ENCODE results near the gene ADD2.
"Not testable (repeated sequence)": the region's sequence is repeated elsewhere in the genome, so short reads cannot be mapped to it uniquely, and the experiment has no call there.

Gene ADD2

DNA sequence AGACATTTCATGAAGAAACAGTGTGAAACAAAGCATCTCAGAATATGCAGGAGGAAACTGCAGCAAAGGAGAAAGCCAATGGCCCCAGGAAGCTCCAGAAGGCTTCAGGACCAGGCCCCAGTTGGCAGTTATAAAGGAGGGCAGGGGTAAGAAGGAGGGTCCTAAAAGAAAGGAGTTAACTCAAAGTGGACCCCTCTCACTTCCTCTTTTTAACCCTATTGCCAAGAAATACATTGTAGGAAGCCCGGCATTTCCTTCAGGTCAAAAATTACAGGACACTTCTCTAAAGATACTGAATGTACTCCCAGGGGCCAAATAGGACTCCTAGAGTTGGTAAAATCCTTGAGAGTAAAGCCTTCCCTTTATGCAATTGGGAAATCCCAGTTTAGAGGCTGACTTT lies 137.2 kb downstream of the ADD2 start:
- no peak for DNase-seq

DNA sequence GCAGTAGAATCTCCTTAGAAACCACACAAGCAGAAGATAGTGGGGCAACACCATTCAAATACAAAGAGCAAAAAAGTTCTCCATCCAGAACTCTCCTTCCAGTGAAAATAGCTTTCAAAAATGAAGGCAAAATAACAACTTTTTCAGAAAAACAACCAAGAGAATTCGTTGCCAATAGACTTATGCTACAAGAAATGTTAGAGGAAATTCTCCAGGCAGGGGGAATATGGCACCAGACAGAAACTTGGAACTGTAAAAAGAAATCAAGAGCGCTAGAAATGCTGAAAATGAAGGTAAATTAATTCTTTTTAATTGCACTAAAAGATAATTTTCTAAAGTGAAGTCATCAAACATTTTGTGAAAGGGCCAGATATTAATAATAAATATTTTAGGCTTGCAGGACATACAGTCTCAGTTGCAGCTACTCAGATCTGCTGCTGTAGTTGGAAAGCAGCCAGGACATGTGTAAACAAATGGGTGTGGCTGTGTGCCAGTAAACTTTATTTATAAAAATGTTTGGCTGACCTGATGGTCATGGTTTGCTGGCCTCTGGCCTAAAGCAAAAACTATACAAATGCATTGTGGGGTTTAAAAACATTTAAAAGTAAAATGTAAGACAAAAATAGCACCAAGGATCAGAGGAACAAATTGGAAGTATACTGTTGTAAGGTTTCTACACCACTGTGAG lies 140.6 kb downstream of the ADD2 start:
- DNase-seq: peak; percentile 60

DNA sequence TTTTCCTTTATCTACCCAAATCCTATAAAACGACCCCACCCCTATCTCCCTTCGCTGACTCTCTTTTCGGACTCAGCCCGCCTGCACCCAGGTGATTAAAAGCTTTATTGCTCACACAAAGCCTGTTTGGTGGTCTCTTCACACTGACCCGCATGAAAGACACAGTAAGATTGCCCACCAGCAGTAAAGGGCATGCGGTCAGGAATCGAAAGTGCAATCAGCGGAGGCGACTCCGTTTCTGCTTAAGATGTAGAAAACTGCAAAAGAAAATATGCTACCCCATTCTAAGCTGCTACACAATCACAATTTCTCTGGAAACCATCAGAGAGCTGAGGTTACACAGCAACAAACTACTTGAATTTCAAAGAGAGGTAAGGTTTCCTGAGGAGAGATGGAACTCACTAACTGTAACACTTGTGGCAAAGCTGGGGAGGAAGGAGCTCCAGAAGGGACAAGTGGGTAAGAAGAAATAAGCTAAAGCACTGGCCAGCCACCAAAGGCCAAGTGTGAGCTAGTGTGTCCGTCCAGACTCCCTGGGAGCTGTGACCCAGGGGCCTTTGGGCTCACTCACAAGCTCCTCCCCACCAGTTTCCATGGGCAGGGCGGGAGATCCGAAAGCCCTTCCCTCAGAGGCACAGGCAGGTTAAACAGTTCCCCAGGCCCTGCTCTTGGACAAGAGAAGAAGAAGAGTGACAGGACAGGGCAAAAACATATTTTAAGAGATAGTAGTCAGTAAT lies 141.6 kb downstream of the ADD2 start:
- no peak for DNase-seq

DNA sequence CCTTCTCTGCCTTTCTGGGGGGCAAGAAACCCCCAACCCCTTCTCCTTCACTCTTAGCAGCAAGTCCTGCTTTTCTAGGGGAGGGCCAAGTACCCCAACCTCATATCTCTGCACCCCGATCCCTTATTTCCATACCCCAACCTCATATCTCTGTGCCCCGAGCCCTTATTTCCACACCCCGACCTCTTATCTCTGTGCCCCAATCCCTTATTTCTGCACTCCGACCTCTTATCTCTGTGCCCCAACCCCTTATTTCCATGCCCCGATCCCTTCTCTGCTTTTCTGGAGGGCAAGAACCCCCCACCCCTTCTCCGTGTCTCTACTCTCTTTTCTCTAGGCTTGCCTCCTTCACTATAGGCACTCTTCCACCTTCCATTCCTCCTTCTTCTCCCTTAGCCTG lies 146.5 kb downstream of the ADD2 start:
- not testable (repeated sequence) for DNase-seq

DNA sequence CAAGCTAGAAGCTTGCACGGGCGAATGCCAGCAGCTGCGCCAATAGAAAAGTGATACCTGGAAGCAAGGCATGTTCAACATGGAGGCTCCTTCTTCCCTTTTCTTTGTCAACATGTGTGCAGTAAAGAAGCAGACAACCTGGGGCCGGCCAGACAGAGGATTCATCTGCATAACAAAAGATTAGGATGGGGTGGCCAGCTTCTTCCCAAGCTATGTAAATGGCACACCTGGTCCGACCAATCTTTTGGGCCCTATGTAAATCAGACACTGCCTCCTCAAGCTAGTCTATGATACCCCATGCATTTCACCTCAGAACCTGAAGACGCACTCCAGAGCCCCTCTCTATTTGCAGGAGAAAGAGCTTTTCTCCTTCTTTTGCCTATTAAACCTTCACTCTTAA lies 148.0 kb downstream of the ADD2 start:
- DNase-seq: no peak

DNA sequence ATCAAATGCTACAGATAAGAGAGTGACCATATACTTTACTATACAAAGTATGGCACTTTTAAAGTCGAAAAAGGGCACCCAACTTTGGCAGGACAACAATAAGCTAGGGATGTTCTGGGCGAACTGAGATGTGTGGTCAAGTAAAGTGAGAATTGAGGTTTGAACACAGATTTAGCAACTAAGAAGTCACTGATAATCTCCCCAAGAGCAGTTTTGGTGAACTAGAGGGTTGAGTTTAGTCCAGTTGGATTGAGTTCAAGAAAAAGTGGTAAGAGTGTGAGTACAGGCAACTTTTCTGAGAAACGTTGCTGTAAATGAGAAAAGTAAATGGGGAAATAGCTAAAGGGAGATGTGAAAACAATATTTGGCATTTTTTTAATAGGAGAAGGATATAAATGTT lies 148.8 kb downstream of the ADD2 start:
- DNase-seq: no peak

DNA sequence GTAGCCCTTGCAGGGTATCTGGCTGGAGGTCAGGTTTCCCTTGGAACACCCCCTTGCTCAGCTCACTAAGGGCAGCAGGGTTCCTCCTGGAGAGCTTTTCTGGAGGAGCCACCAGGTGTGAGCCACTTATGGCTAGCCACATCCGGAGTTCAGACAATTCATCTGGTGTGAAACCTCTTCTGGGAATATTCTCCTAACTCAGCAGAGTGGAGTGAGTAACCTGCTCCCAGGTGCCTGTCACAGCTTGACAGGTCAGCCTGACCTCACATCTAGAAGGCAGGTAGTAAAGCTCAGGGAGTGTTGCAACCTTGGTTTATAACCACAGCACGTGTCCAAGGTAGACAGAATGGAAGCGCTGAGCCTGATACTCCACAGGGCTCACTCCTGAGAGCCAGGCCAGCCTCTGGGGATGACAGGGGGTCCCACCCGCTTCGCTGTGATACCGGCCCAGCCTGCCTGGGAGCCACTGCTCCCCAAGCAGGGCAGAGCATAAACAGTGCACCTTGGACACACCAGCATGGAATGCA lies 151.8 kb downstream of the ADD2 start:
- DNase-seq: no peak

DNA sequence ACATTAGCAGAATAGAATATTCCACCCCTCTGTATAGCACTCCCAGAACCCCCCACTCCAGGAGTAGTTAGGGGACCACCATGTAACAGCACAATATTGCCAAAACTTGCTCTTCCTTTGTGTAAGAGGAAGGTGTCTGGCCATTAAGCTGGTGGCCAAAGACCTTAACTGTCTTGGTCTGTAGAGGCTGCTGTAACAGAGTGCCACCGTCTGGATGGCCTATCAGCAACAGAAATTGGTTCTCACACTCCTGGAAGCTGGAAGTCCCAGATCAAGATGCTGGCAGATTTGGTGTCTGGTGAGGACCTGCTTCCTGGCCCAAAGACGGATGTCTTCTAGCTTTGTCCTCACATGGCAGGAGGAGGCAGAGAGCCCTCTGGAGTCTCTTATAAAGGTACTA lies 152.8 kb downstream of the ADD2 start:
- DNase-seq: no peak

DNA sequence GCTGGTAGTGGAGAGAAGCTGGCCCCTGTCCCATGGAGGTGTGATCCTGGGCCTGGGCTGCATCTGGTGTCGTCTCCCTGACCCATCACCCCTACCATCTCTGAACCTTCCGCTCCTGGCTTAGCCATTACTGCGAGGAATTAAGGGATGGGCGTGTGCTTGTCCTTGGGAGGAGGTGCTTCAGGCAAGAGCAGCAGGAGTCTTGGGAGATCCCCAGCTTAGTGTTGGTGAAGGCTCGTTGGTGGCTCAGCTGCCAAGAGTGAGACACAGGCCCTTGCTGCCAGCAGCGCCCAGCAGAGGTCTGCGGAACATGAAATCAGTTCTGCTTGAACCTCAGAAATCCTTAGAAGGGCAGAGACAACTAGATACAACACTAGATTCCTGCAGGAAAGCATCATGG lies 154.5 kb downstream of the ADD2 start:
- no peak for DNase-seq

DNA sequence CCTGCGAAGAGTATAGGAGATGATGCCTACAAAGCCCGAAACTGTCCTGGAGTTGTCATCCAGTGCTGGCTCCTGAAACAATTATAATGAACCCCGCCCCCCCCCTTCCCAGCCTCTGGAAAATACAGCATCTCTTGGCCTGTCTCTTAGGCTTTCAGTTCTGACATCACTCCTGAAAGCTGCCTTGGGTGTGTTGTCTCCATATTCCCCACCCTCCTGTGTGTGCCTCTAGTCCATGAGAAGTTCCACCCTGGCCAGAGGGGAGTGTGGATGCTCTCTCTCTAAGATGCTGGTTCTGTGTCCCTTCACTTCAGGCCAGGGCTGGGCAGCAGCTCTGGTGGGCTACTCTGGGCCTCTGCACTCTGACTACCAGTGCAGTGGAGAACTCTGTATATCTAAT lies 155.4 kb downstream of the ADD2 start:
- no peak for DNase-seq

DNA sequence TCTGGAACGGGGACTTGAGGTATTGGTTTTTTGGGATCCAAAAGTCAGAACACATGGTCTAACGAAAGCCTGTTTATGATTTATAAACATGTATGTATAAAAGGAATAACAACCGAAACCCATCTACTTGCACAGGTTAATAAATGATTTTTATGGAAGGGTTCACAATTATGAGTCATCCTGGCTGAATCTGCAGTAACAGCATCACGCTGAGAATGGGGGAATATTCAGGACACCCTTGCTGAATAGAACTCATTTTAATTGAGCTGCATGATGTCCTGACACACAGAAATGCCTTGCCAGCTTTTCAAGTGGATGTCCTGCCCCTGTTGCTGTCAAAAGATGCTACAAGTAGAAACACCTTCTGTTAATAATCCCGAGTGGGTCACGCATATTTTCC lies 159.6 kb downstream of the ADD2 start:
- DNase-seq: no peak

DNA sequence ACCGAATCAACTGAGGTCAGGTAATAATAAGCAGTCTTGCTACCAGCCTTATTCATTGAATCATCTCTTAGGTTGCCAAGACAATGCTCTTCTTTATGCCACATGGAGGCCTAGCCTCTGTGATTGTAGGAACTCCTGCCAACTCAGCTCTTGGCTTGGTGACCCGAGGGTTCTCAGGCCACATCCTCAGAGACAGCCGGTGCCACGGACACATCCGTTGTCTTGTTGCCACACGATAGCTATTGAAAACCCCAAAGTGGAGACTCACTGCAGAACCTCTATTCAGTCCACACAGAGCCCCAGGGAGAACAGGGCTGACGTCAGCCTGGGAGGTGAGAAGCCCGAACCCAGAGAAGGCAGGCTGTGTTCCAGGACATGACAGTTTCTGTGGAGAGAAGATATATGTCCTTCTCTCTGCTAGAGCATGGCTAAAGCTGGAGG lies 160.9 kb downstream of the ADD2 start:
- DNase-seq: no peak
